Ammon's horn (tissue), 1 donor: ENCODE results near the gene MGAT5.

Experiments
- DNase-seq: peaks from one replicate; pipeline ENCODE4 v3.0.0-alpha.2; 2016; ENCODE audit warnings: low spot score

MGAT5 gene

GRCh38 chr2:134253117-134253704 lies 661 bp upstream of the MGAT5 start:
- DNase-seq = no peak

GRCh38 chr2:134254824-134255223 lies 952 bp downstream of the MGAT5 start:
- DNase-seq = no peak

- no peak for DNase-seq
Observed at GRCh38 chr2:134256956-134257355, 3.1 kb downstream of the MGAT5 start.

- no peak for DNase-seq
Observed at GRCh38 chr2:134257509-134257908, 3.6 kb downstream of the MGAT5 start.

GRCh38 chr2:134257965-134258683 lies 4.3 kb downstream of the MGAT5 start:
- DNase-seq = no peak

- DNase-seq = peak; percentile 86
Observed at GRCh38 chr2:134258684-134259388, 5.0 kb downstream of the MGAT5 start.

- DNase-seq = no peak
Observed at GRCh38 chr2:134259571-134259970, 5.7 kb downstream of the MGAT5 start.

GRCh38 chr2:134259994-134260393 lies 6.1 kb downstream of the MGAT5 start:
- DNase-seq = no peak

GRCh38 chr2:134260713-134261112 lies 6.8 kb downstream of the MGAT5 start:
- no peak for DNase-seq

- DNase-seq = no peak
Observed at GRCh38 chr2:134261398-134262131, 7.7 kb downstream of the MGAT5 start.

- no peak for DNase-seq
Observed at GRCh38 chr2:134262684-134263083, 8.8 kb downstream of the MGAT5 start.

- no peak for DNase-seq
Observed at GRCh38 chr2:134268265-134268664, 14.4 kb downstream of the MGAT5 start.

GRCh38 chr2:134269230-134269629 lies 15.4 kb downstream of the MGAT5 start:
- no peak for DNase-seq

- DNase-seq = no peak
Observed at GRCh38 chr2:134269972-134270735, 16.3 kb downstream of the MGAT5 start.

- no peak for DNase-seq
Observed at GRCh38 chr2:134271758-134272157, 17.9 kb downstream of the MGAT5 start.

GRCh38 chr2:134272806-134273205 lies 18.9 kb downstream of the MGAT5 start:
- no peak for DNase-seq

- no peak for DNase-seq
Observed at GRCh38 chr2:134273256-134273983, 19.5 kb downstream of the MGAT5 start.

GRCh38 chr2:134274121-134274520 lies 20.2 kb downstream of the MGAT5 start:
- no peak for DNase-seq

- no peak for DNase-seq
Observed at GRCh38 chr2:134275058-134275862, 21.4 kb downstream of the MGAT5 start.
